GM18502 (cell line): ENCODE data around the gene WBP1.
"Not testable (repeated sequence)": the region's sequence is repeated elsewhere in the genome, so short reads cannot be mapped to it uniquely, and the experiment has no call there.

Experiments
- ATAC-seq: cut with Tn5 transposase; IDR thresholded peaks from one replicate; pipeline ENCODE4 v1.9.1; 2021; ENCODE audit warnings: mild to moderate bottlenecking; ENCODE audit not compliant: unreplicated experiment, poor library complexity

WBP1 gene

GRCh38 chr2:74448771-74449170 lies 9.5 kb upstream of the WBP1 start:
- no peak for ATAC-seq

GRCh38 chr2:74450570-74451190 lies 7.6 kb upstream of the WBP1 start:
- no peak for ATAC-seq

DNA sequence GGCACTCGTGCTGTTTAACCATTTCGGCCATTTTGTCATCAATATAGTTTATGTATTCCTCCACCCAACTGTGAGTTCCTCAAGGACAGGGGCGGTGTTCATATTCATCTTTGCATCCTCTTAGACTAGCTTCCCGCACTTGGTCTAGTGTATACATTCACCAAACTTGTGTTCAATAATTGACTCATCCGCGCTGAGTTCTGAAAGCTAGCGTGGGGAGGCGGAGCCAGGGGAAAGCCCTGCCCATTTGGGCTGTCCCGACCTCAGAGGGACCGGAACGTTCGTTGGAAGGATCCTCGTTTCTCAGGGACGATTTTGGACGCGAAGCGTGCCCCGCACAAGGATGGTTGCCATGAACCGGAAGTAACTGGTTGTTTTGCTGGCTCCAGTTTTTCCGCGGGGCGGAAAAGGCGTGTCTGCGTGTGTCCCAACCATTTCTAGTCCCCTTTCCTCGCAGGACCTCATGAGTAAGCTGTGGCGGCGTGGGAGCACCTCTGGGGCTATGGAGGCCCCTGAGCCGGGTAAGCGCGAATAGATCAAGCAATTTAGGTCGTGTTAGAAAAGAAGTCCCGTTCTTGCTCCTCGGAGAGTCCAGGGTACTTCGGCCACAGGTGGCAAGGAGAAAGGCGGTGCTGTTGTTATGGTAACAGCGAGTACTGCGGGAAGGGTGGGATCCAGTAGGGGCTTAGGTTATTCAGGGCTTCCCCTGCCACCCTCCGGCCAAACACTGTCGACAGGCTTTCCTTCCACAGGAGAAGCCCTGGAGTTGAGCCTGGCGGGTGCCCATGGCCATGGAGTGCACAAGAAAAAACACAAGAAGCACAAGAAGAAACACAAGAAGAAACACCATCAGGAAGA lies 3.4 kb upstream of the WBP1 start, which contains the start of gene INO80B:
INO80B (plus strand) TSS at position 434 of the 858 bp plus-strand sequence; CDS start at position 464, 30 bp downstream.
- ATAC-seq: peak; percentile 43

DNA sequence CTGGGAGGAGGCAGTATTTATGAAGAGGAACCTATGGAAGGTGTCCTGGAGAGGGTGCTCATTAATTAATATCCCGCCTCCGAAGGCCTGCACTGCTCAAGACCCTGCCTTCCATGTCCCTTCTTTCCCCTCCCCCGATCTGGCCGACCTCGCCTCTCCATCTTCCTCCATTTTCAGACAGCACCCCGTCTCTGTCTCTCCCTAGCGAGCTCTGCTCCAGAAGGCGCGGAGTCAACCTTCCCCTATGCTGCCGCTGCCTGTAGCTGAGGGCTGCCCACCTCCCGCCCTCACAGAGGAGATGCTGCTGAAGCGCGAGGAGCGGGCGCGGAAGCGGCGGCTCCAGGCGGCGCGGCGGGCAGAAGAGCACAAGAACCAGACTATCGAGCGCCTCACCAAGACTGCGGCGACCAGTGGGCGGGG lies 1.1 kb upstream of the WBP1 start:
- ATAC-seq: no peak

- peak; percentile 37 for ATAC-seq
Observed at GRCh38 chr2:74457549-74458131, 598 bp upstream of the WBP1 start.

DNA sequence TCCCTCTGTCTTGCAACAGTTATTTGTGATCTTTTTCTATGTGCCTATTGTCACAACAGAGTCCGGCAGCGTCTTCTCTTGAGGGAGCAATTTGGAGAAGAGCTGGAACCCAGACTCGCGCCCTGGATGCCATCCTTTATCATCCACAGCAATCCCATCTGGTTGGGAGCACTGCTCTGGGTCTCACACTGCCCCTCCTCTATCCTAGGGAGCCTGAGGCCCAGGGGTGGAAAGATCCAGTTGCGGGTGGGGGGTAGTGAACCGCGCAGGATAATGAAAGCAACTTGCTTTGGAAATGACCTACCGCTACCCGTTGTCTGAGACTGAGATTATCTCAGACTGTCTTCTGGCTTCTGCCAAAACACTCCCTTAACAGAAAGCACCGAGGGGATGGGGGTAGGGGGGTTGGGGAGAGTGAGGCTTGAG lies 713 bp downstream of the WBP1 start:
- ATAC-seq: no peak

DNA sequence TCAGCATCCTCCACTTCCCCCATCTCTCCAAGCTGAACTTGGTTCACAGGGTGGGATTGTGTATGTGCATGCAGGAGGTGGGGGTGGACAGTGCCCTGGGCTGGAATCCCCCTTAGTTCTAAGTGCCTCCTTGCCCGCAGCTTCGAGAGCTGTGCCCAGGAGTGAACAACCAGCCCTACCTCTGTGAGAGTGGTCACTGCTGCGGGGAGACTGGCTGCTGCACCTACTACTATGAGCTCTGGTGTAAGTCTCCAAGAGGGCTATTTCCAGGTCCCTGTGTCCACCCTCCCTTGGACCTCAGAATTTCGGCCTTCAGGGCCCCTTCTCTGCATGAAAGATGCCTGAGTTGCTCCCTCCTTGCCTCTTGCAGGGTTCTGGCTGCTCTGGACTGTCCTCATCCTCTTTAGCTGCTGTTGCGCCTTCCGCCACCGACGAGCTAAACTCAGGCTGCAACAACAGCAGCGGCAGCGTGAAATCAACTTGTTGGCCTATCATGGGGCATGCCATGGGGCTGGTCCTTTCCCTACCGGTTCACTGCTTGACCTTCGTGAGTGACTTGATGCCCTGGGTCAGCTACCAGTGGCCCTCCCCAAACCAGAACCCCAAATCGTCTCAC lies 1.4 kb downstream of the WBP1 start:
- not testable (repeated sequence) for ATAC-seq

DNA sequence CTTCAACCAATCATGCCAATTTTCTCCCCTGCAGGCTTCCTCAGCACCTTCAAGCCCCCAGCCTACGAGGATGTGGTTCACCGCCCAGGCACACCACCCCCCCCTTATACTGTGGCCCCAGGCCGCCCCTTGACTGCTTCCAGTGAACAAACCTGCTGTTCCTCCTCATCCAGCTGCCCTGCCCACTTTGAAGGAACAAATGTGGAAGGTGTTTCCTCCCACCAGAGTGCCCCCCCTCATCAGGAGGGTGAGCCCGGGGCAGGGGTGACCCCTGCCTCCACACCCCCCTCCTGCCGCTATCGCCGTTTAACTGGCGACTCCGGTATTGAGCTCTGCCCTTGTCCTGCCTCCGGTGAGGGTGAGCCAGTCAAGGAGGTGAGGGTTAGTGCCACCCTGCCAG lies 1.9 kb downstream of the WBP1 start:
- ATAC-seq: not testable (repeated sequence)

GRCh38 chr2:74461187-74462053 lies 3.2 kb downstream of the WBP1 start:
- ATAC-seq: no peak

DNA sequence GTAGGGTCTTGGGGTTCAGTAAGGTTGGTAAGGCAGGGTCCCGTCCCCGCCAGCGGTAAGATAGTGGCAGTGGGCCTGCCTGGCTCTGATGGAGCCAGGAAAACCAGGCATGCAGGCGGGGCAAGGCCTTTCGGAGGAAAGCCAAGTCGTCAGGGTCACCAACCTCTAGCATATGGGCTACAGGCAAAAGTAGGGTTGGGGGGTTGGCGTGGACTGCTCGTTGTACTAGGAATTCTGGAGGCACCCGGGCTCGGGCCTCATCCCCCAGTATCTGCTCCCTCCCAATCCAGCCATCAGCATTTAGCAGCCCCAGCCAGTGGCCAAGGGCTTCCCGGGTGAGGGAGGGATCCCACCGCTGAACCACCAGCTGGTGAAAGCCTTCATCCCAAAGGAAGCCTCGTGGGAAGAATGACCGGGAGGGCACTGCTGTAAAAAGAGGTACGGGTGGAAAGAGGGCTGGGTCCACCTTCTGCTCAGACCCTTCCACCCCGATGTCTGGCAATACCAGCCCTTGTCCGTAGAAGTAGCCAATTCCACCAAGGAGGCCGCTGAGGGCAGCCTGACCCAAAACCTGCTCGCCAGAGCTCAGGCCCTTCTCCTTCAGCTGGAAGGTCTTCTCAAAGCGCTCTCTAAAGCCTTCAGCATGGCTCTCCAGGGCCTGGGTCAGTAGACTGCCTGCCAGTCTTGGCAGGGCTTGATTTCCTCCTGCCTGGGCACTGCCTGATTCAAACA lies 4.0 kb downstream of the WBP1 start:
- no peak for ATAC-seq

DNA sequence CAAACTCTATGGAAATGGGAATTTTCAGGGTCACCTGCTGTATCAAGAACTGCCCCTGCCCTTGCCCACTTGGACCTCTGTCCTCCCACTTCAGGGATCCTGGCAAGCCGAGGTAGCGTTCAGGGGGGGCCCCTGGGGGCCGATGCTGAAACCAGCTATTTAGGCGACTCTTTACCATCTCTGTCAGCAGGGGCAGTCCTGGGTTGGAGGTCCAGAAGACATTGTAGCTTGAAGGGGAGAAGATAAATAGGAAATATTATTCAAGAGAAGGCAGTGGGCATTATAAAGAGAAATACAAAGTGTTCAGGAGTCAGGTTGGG lies 4.5 kb downstream of the WBP1 start:
- ATAC-seq: no peak

DNA sequence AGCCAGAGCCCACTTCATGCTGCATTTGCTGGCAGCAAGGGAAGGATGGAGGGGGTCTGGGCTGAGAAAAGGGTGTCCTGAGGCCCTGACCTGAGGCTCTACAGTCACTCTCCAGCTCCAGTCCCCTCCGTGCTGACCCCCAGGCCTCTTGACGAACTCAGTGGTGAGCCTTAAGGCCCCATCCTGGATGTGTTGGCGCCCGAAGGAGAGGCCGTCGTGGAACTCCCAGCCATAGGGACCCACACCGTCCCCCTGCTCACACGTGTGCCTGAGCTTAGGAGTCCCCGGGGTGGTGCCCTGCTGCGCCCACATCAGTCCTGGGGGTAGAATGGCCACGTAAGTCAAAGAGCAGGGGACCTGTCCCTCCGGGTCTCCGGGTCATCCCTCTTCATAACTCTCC lies 6.2 kb downstream of the WBP1 start:
- no peak for ATAC-seq

GRCh38 chr2:74470742-74471141 lies 12.5 kb downstream of the WBP1 start:
- not testable (repeated sequence) for ATAC-seq

DNA sequence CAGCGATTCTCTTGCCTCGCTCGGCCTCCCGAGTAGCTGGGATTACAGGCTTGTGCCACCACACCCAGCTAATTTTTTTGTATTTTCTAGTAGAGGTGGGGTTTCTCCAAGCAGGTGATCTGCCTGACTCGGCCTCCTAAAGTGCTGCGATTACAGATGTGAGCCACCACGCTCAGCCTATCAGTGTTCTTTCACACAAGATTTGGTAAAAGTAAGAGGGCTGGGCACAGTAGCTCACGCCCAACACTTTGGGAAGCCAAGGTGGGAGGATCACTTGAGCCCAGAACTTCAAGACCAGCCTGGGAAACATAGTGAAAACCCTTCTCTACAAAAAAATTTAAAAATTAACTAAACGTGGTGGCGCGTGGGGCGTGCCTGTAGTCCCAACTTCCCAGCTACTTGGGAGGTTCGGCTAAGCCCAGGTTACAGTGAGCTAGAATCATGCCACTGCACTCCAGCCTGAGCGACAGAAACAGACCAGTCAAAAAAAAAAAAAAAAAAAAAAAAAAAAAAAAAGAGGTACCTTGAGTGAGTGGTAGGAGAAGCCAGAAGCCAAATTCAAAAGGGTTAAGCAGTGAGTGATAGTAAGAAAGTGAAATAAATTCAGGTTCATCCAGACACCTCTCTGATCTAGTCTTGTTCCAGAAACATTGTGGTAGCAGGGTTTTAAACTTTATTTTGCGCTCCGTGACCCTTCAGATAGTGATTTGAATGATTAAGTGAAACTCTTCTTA lies 13.3 kb downstream of the WBP1 start:
- ATAC-seq: no peak

DNA sequence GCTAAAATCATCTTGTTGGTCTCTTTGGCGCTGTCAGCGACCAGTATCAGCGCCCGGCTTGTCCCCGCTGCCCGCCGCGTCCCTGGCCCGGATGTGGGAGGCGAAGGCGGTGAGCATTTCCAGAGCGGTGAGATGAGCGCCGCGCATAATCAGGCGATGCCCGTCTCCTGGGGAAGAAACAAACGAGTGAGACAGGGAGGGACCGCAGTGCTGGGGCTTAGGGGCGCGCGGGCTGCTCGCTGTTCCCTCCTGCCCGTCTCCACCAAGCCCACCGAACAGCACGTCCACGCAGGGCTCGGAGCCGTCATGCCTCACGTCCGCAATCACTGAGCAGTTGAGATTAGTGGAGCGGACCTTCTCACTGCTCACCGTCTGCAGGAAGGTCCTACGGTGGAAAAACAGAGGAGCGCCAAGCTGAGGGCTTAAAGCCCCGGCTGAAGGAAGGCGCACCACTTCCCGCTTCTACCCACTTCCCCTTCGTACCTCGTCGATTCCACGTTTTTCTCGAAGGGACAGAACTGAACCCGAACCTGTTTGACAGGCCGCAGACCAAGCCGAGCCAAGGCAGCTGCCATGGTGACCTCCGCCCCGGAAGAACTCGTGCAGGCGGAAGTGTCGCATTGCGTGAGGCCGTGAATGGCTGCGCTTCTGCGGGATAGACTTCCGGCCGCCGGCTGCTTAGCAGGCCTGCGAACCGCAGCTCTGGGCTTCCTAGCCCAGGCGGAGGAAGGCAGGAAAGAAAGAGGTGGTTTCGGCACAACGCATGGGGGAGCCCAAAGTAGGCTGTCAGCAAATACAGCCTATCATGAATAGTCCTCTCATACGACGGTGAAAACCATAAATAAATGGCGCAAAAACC lies 14.1 kb downstream of the WBP1 start, which contains the start of gene MRPL53:
MRPL53 (minus strand) TSS at position 595 of the 859 bp plus-strand sequence; CDS start at position 575, 20 bp downstream.
- peak; percentile 89 for ATAC-seq

DNA sequence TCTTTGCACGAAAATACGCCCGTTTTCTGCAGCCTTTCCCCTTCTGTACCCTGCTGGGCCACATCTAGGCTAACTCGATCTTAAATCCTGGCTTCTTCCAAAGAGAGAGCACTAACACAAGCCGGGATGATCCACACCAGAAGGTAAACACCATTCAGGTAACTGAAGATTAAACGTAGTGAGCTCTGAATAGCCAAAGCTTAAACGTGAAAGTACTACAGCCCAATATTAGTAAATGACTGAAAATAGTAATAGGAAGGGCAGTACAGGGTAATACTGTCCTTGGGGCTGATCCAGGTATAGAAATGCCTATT lies 14.7 kb downstream of the WBP1 start:
- no peak for ATAC-seq

DNA sequence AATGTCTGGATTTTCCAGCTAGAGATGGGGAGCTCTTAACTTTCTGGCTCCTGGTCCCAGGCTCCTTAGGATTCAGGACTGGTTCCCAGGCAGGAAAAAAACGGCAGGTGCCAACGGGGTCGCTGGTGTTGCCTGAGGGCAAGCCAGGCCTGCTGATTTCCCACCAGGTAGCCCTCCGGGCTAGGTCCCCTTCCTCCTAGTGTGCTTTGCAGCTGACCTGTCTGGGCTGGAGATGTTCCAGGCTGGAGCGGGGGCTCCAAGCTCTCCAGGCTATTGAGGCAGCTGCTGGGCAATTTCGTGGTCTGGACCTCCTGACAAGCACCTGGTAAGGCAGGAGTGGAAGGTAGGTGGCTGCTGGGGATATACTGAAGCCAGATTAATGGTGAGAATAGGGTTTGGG lies 16.2 kb downstream of the WBP1 start:
- no peak for ATAC-seq

DNA sequence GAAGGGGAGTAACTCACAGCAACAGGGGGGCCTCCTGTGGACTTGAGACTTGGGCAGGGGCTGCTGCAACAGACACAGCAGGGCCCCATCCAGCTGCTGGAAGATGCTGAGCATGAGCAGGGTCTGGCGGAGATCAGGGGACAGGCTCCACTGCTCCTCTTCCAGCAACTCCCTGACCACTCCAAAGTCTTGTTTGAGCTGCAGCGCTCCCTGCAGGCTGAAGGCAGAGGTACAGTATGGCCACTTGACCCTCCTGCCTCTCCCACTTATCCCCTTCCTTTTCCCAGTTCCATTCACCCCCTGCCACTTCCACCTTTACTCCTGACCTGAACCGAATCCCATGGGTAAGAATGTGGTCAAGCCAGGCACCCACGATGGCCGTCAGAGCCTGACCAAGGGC lies 16.7 kb downstream of the WBP1 start:
- no peak for ATAC-seq
